HG03103 (cell line): ENCODE results near the gene SEC16A.
A peak's percentile ranks its signal among the peaks of the same experiment; 100 is the strongest.
"Not testable (repeated sequence)": the region's sequence is repeated elsewhere in the genome, so short reads cannot be mapped to it uniquely, and the experiment has no call there.

Experiments
- ATAC-seq: cut with Tn5 transposase; IDR thresholded peaks from one replicate; pipeline ENCODE4 v1.9.1; 2021; ENCODE audit warnings: low read depth; ENCODE audit not compliant: unreplicated experiment

SEC16A gene

GRCh38 chr9:136429683-136430491 lies 53.0 kb downstream of the SEC16A start:
- no peak for ATAC-seq

DNA sequence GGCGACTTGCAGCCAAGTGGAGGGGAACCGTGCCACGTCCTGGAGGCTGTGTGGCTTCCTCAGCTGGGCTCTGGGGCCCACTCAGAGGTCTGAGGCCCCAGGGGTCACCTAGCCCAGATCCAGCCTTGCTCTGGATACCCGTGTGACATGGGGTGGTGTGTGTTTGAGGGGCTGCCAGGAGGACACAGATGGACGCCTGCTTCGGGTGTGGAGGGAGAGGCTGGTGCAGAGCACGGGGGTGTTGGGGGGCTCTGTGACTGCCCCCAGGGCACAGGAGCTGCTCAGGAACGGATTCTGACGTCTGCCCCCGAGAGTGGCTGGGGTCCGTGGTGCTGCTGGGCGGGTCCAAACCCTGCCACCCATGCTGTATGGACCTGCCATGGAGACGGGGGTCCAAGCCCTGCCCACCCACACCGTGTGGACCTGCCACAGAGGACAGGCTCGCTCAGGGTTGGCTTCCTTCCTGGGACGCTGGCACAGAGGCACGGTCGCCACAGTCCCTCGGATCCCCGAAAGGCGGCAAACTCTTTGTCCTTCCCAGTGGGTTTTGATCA lies 53.7 kb downstream of the SEC16A start:
- ATAC-seq = no peak

DNA sequence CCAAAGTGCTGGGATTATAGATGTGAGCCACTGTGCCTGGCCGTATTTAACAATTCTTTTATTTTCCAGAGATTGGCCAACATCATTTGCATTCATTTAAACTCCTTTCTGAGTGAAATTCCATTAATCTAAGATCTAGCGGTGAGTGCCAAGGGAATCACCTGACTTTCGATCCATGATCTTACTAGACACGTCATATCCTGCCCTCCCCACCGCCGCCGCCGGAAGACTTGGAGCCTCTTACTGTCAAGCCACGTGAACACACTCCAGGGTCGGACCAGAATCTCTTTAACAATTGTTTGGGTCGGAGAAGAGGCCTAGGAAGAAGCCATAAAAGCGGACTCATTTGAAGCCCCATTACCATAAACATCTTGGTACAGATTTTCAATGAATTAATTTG lies 56.1 kb downstream of the SEC16A start:
- ATAC-seq = no peak

DNA sequence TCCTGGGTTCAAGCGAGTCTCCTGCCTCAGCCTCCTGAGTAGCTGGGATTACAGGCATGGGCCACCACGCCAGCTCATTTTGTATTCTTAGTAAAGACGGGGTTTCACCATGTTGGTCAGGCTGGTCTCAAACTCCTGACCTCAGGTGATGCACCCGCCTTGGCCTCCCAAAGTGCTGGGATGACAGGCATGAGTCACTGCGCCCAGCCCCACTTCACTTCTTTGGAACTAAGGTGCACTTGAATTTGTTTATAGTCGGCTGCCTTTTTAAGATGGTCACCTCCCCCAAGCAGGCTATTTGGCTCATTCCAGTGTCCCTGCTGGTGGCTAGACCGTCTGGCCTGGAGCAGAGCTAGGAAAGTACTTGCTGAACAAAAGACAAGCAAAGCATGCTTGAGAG lies 57.5 kb downstream of the SEC16A start:
- not testable (repeated sequence) for ATAC-seq

- ATAC-seq = no peak
Observed at GRCh38 chr9:136424750-136425362, 58.0 kb downstream of the SEC16A start.

- ATAC-seq = no peak
Observed at GRCh38 chr9:136423432-136424146, 59.3 kb downstream of the SEC16A start.

DNA sequence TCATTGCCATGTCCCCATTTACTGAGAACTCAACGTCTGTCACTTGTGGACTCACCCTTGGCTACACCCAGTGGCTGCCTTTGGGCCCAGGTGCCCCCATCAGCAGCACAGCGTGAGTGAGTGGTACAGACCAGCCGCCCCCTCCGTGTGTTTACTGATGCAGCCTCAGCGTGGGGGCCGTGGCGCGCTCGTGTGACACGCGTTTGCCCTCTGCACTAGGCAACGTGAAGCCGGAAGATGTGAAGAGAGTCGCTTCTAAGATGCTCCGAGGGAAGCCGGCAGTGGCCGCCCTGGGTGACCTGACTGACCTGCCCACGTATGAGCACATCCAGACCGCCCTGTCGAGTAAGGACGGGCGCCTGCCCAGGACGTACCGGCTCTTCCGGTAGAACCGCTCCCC lies 60.0 kb downstream of the SEC16A start:
- ATAC-seq = no peak

DNA sequence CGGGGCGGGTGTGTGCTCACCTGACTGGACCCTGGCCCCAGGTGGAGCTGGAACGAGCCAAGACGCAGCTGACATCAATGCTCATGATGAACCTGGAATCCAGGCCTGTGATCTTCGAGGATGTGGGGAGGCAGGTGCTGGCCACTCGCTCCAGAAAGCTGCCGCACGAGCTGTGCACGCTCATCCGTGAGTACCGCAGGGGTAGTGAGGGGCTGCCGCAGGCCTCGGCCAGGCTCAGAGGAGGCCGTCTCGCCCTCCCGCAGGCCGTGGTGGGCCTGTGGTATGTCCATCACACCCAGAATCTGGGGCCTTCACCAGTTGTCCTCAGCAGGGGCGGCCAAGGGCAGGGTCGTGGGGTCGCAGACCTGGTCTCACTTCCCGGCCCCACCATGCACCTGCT lies 61.0 kb downstream of the SEC16A start:
- ATAC-seq = no peak

- ATAC-seq = no peak
Observed at GRCh38 chr9:136419092-136419420, 63.8 kb downstream of the SEC16A start.

- no peak for ATAC-seq
Observed at GRCh38 chr9:136418182-136419091, 64.4 kb downstream of the SEC16A start.

GRCh38 chr9:136416914-136417313 lies 65.9 kb downstream of the SEC16A start:
- no peak for ATAC-seq

DNA sequence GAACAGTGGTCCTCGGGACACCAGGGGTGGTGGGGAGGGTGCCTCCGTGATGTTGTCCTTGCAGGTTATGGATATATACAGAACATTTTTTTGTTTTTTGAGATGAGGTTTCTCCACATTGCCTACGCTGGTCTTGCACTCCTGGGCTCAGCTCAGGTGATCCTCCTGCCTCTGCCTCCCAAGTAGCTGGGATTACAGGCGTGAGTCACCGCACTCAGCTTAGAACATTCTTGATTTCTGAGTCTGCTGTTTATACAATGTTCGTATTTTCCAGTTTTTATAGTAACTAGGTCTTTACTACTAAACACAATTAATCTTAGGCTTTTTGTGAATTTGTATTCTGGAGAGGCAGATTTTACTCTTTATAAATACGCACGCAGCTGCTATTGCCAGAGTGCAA lies 66.4 kb downstream of the SEC16A start:
- ATAC-seq = no peak

DNA sequence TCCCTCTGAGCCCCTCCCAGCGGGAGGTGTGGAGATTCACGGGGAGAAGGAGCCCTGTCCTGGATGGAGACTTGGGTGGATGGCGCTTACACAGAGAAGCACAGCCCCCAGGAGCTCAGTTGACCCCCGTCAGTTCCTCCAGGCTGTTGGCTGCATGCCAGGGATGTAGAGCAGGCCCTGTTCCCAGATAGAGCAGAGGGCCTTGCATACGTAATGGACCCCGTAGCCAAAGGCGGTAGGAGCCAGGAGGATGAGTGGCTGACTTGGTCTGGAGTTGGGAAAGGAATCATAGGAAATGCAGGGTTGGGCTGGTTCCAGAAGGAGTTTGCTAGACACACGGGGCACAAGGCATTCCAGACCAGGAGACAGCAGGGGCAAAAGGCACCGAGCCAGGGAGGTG lies 69.9 kb downstream of the SEC16A start:
- no peak for ATAC-seq

GRCh38 chr9:136411378-136411777 lies 71.5 kb downstream of the SEC16A start:
- ATAC-seq = no peak

DNA sequence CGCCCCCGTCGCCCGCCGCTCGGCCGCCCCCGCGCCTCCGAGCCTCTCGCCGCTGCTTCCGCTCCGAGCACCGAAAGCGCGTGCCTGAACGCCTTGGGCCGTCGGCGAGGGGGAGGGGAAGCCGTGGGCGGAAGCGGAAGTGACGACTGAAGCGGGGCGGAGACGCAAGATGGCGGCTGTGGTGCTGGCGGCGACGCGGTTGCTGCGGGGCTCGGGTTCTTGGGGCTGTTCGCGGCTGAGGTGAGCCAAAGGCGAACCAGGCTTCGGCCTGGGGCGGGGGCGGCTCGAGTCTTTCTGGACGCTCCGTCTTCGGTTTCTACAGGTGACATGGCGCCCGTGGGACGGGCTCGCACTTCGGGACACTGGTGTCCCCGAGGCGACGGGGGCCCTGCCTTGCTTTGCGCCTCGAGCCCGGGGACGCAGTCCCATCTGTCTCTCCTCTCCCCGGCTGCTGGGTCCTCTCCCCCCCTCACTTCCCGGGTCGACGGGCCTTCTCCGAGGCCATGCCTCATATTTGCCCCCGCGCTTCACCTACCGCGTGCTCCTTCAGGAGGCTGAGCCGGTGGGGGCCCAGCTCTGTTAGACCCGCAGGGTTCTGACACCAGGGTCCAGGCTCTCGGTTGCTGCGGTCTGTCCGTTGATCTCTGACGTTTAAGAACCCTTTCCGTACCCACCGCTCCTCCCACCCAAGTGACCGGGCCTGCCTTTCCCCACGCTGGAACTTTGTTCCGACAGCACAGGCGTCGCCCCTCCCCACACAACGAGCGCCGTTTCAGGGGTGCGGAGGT lies 72.1 kb downstream of the SEC16A start, which contains the start of the genes ENTR1 and PMPCA:
ENTR1 (minus strand) TSS at position 115 of the 788 bp plus-strand sequence. CDS start 217 bp downstream, outside the sequence.
PMPCA (plus strand) TSS at position 159 of the 788 bp plus-strand sequence; CDS start at position 170, 11 bp downstream.
- peak; percentile 79 for ATAC-seq

GRCh38 chr9:136409557-136410455 lies 73.0 kb downstream of the SEC16A start:
- no peak for ATAC-seq

- ATAC-seq = no peak
Observed at GRCh38 chr9:136407911-136408310, 74.9 kb downstream of the SEC16A start.

- not testable (repeated sequence) for ATAC-seq
Observed at GRCh38 chr9:136407061-136407460, 75.8 kb downstream of the SEC16A start.
